ENCODE results near the gene XPO1.
"Not testable (repeated sequence)": the region's sequence is repeated elsewhere in the genome, so short reads cannot be mapped to it uniquely, and the experiment has no call there.

Gene XPO1

GRCh38 chr2:61448229-61448628 lies 89.9 kb downstream of the XPO1 start:
- Histone ChIP-seq H3K36me3 (peaks cover 12% of the 10 kb centered on the region), H3K27me3 (ENCODE audit: insufficient read depth, low read depth, severe bottlenecking) (no peaks in the 10 kb centered on the region), H3K9me3 (ENCODE audit: severe bottlenecking) (peaks cover 4% of the 10 kb centered on the region), H3K27ac (no peak overlapping the region), H3K4me3 (ENCODE audit: low read depth, low read length) (no peak overlapping the region)
- TF ChIP-seq, protein P1, sequence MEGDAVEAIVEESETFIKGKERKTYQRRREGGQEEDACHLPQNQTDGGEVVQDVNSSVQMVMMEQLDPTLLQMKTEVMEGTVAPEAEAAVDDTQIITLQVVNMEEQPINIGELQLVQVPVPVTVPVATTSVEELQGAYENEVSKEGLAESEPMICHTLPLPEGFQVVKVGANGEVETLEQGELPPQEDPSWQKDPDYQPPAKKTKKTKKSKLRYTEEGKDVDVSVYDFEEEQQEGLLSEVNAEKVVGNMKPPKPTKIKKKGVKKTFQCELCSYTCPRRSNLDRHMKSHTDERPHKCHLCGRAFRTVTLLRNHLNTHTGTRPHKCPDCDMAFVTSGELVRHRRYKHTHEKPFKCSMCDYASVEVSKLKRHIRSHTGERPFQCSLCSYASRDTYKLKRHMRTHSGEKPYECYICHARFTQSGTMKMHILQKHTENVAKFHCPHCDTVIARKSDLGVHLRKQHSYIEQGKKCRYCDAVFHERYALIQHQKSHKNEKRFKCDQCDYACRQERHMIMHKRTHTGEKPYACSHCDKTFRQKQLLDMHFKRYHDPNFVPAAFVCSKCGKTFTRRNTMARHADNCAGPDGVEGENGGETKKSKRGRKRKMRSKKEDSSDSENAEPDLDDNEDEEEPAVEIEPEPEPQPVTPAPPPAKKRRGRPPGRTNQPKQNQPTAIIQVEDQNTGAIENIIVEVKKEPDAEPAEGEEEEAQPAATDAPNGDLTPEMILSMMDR (IDR thresholded peaks at IDR 0.05; ENCODE audit: low read depth, low read length): no peak
- DNase-seq: no peak

- not testable (repeated sequence) for H3K27me3 ChIP-seq (ENCODE audit: insufficient read depth, low read depth, severe bottlenecking); H3K27ac ChIP-seq; H3K9me3 ChIP-seq (ENCODE audit: severe bottlenecking); H3K4me3 ChIP-seq (ENCODE audit: low read depth, low read length); DNase-seq
- H3K36me3 ChIP-seq: peaks cover 12% of the 10 kb centered on the region
These were observed 91.2 kb downstream of the XPO1 start for GRCh38 chr2:61446971-61447370.

- H3K27ac ChIP-seq: no peak overlapping the region
- no peaks in the 10 kb centered on the region for H3K27me3 ChIP-seq (ENCODE audit: insufficient read depth, low read depth, severe bottlenecking)
- H3K4me3 ChIP-seq (ENCODE audit: low read depth, low read length): no peak overlapping the region
- TF ChIP-seq, protein P1 (IDR thresholded peaks at IDR 0.05; ENCODE audit: low read depth, low read length): no peak
- no peaks in the 10 kb centered on the region for H3K9me3 ChIP-seq (ENCODE audit: severe bottlenecking)
- H3K36me3 ChIP-seq: peaks cover 9% of the 10 kb centered on the region
- no peak for DNase-seq
These were observed 94.7 kb downstream of the XPO1 start for GRCh38 chr2:61443342-61444041.

DNA sequence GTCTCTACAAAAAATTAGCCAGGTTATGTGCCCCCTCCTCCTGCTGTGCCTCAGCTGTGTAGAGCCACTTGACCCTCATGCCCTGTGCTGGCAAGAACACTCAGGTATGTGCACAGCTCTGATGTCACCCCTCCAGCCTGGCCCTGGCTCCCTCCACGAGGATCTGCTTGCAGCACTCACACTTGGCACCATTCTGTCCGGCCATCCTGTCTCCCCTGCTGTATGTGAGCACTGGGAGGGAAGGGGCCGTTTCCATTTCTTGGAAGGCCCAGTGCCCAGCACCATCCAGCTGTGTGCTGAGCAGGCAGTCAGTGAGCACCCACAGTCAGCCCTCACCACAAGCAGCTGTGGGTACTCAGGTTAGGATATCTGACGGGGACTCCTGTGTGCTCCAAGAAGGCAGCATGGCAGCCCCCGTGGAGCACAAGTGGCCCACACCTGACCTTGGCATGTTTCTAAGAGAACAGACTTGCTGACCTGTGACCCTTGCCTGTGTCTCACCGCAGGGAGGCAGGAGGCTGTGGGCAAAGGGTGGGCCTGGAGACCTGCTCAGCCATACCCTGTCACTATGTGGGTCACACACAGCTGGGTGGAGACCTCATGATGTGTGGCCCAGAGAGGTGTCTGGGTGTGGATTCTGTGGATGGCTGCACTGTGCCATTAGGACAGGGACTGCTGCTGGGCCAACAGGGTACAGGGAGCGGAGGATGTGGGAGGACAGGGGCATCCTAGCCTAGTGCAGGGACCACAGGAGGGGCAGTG lies 98.7 kb downstream of the XPO1 start:
- TF ChIP-seq, protein P1 (IDR thresholded peaks at IDR 0.05; ENCODE audit: low read depth, low read length): no peak
- H3K36me3 ChIP-seq: peaks cover 8% of the 10 kb centered on the region
- H3K9me3 ChIP-seq (ENCODE audit: severe bottlenecking): peaks cover 7% of the 10 kb centered on the region
- no peak overlapping the region for H3K27ac ChIP-seq
- DNase-seq: no peak
- no peaks in the 10 kb centered on the region for H3K27me3 ChIP-seq (ENCODE audit: insufficient read depth, low read depth, severe bottlenecking)
- no peak overlapping the region for H3K4me3 ChIP-seq (ENCODE audit: low read depth, low read length)

GRCh38 chr2:61438670-61439069 lies 99.5 kb downstream of the XPO1 start:
- Histone ChIP-seq H3K9me3 (ENCODE audit: severe bottlenecking) (peaks cover 7% of the 10 kb centered on the region), H3K27ac (no peak overlapping the region), H3K27me3 (ENCODE audit: insufficient read depth, low read depth, severe bottlenecking) (no peaks in the 10 kb centered on the region), H3K4me3 (ENCODE audit: low read depth, low read length) (no peak overlapping the region), H3K36me3 (peaks cover 8% of the 10 kb centered on the region)
- DNase-seq: no peak
- TF ChIP-seq, protein P1 (IDR thresholded peaks at IDR 0.05; ENCODE audit: low read depth, low read length): no peak

DNA sequence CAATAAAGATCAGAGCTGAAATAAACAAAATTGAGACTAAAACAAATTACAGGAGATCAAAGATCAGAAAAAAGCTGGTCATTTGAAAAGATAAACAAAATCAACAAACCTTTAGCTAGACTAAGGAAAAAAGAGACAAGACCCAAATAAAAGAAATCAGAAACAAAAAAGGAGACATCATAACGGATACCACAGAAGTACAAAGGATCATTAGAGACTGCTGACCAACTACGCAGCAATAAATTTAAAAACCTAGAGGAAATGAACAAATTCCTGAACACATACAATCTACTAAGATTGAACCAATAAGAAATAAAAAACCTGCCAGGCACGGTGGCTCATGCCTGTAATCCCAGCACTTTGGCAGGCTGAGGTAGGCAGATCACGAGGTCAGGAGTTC lies 101.0 kb downstream of the XPO1 start:
- peaks cover 7% of the 10 kb centered on the region for H3K9me3 ChIP-seq (ENCODE audit: severe bottlenecking)
- DNase-seq: no peak
- peaks cover 8% of the 10 kb centered on the region for H3K36me3 ChIP-seq
- no peak overlapping the region for H3K27ac ChIP-seq
- no peak overlapping the region for H3K4me3 ChIP-seq (ENCODE audit: low read depth, low read length)
- no peaks in the 10 kb centered on the region for H3K27me3 ChIP-seq (ENCODE audit: insufficient read depth, low read depth, severe bottlenecking)
- TF ChIP-seq, protein P1 (IDR thresholded peaks at IDR 0.05; ENCODE audit: low read depth, low read length): no peak
